ENCODE data around the gene RNF126.

The RNF126 gene

DNA sequence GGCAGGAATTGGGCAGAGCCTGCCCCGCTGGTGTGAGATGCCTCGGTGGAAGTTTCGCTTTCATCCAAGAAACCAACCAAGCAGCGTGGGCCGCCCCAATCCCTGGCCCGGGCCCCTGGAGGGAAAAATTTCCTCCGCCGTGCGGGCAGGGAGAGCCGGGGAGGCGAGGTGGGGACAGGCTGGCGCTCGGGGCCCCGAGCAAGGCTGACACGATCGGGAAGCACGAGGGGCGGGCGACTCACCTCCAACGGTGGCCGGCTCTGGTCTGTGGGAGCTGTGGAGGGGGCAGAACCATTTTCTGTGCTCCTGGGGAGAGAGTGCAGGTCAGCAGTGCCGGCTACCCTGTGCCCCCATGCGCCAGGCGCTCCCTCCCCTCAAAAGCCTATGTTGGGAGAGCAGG is 11.0 kb downstream of the RNF126 start:
- Histone ChIP-seq H3K27me3 (ENCODE audit: low read depth, low read length) (no peaks in the 10 kb centered on the region), H3K27ac (ENCODE audit: low read length) (no peak overlapping the region), H3K9ac (ENCODE audit: low read length) (no peak overlapping the region), H3K79me2 (ENCODE audit: low read length) (peaks cover 63% of the 10 kb centered on the region), H2AFZ (ENCODE audit: low read depth, low read length) (no peak overlapping the region), H4K20me1 (ENCODE audit: insufficient read depth, low read length) (peaks cover 59% of the 10 kb centered on the region), H3K4me1 (ENCODE audit: low read length) (no peaks in the 10 kb centered on the region), H3K4me3 (ENCODE audit: low read length) (no peak overlapping the region), H3K36me3 (replicated peaks; ENCODE audit: low read depth, low read length) (peaks cover 56% of the 10 kb centered on the region), H3K4me2 (ENCODE audit: low read length) (no peak overlapping the region), H3K9me3 (ENCODE audit: insufficient read depth, low read length) (no peaks in the 10 kb centered on the region)
- TF ChIP-seq, protein P1, sequence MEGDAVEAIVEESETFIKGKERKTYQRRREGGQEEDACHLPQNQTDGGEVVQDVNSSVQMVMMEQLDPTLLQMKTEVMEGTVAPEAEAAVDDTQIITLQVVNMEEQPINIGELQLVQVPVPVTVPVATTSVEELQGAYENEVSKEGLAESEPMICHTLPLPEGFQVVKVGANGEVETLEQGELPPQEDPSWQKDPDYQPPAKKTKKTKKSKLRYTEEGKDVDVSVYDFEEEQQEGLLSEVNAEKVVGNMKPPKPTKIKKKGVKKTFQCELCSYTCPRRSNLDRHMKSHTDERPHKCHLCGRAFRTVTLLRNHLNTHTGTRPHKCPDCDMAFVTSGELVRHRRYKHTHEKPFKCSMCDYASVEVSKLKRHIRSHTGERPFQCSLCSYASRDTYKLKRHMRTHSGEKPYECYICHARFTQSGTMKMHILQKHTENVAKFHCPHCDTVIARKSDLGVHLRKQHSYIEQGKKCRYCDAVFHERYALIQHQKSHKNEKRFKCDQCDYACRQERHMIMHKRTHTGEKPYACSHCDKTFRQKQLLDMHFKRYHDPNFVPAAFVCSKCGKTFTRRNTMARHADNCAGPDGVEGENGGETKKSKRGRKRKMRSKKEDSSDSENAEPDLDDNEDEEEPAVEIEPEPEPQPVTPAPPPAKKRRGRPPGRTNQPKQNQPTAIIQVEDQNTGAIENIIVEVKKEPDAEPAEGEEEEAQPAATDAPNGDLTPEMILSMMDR (IDR thresholded peaks at IDR 0.05; ENCODE audit: low read depth, low read length), result no peak
- no peak for TF ChIP-seq EZH2phosphoT487 (IDR thresholded peaks at IDR 0.05; ENCODE audit: low read depth)

DNA sequence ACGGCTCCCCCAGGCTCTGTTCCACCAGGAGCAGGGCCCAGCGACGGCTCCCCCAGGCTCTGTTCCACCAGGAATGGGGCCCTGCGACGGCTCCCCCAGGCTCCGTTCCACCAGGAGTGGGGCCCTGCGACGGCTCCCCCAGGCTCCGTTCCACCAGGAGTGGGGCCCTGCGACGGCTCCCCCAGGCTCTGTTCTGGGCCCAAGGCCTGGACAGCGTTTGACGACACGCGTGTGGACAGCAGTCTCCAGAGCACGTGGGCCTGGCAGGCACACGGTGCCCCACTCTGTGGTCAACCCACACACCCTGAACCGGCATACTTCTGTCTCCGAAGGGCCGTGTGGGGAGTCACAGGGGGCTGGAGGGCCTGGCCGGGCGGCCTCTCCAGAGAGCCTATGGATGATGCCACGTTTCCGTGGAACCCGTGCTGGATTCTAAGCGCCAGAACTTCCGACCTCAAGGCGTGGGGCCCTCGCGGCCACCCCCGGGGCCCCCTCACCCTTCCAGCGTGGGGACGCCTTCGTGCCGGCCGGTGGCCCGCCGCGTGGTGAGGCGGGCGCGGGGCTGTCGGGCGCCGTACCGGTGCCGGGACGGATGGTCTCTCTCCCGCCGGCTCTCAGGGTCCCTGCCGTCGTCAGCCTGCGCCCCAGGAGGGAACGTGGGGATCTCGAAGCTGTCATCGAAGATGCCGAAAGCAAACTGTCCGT is 11.7 kb downstream of the RNF126 start:
- TF ChIP-seq, protein P1 (IDR thresholded peaks at IDR 0.05; ENCODE audit: low read depth, low read length), result no peak
- Histone ChIP-seq H3K36me3 (replicated peaks; ENCODE audit: low read depth, low read length) (peaks cover 59% of the 10 kb centered on the region), H3K4me1 (ENCODE audit: low read length) (no peaks in the 10 kb centered on the region), H3K9me3 (ENCODE audit: insufficient read depth, low read length) (no peaks in the 10 kb centered on the region), H3K4me2 (ENCODE audit: low read length) (no peak overlapping the region), H3K79me2 (ENCODE audit: low read length) (peaks cover 56% of the 10 kb centered on the region), H2AFZ (ENCODE audit: low read depth, low read length) (no peak overlapping the region), H3K9ac (ENCODE audit: low read length) (no peak overlapping the region), H3K4me3 (ENCODE audit: low read length) (no peak overlapping the region), H4K20me1 (ENCODE audit: insufficient read depth, low read length) (peaks cover 52% of the 10 kb centered on the region), H3K27me3 (ENCODE audit: low read depth, low read length) (no peaks in the 10 kb centered on the region), H3K27ac (ENCODE audit: low read length) (no peak overlapping the region)

DNA sequence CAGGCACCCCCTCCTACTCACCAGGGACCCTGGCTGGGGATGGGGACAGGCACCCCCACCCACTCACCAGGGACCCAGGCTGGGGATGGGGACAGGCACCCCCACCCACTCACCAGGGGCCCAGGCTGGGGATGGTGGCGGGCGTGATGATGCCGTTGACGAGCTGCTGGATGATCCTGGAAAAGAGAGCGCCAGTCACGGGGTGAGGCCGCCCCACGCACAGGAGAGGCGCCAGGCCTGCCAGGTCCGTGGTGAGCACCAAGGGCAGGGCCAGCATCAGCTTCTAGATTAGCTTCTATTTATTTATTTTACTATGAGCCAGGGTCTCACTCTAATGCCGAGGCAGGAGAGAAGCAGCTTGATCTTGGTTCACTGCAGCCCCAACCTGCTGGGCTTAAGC is 12.9 kb downstream of the RNF126 start:
- H2AFZ ChIP-seq (ENCODE audit: low read depth, low read length), result no peak overlapping the region
- peaks cover 59% of the 10 kb centered on the region for H3K36me3 ChIP-seq (replicated peaks; ENCODE audit: low read depth, low read length)
- H3K27ac ChIP-seq (ENCODE audit: low read length), result no peak overlapping the region
- H3K4me2 ChIP-seq (ENCODE audit: low read length), result no peak overlapping the region
- peaks cover 44% of the 10 kb centered on the region for H3K79me2 ChIP-seq (ENCODE audit: low read length)
- TF ChIP-seq EZH2phosphoT487 (IDR thresholded peaks at IDR 0.05; ENCODE audit: low read depth), result no peak
- TF ChIP-seq, protein P1 (IDR thresholded peaks at IDR 0.05; ENCODE audit: low read depth, low read length), result no peak
- no peak overlapping the region for H3K9ac ChIP-seq (ENCODE audit: low read length)
- no peak overlapping the region for H3K4me3 ChIP-seq (ENCODE audit: low read length)
- peaks cover 41% of the 10 kb centered on the region for H4K20me1 ChIP-seq (ENCODE audit: insufficient read depth, low read length)
- H3K27me3 ChIP-seq (ENCODE audit: low read depth, low read length), result no peaks in the 10 kb centered on the region
- H3K9me3 ChIP-seq (ENCODE audit: insufficient read depth, low read length), result no peaks in the 10 kb centered on the region
- H3K4me1 ChIP-seq (ENCODE audit: low read length), result no peaks in the 10 kb centered on the region

DNA sequence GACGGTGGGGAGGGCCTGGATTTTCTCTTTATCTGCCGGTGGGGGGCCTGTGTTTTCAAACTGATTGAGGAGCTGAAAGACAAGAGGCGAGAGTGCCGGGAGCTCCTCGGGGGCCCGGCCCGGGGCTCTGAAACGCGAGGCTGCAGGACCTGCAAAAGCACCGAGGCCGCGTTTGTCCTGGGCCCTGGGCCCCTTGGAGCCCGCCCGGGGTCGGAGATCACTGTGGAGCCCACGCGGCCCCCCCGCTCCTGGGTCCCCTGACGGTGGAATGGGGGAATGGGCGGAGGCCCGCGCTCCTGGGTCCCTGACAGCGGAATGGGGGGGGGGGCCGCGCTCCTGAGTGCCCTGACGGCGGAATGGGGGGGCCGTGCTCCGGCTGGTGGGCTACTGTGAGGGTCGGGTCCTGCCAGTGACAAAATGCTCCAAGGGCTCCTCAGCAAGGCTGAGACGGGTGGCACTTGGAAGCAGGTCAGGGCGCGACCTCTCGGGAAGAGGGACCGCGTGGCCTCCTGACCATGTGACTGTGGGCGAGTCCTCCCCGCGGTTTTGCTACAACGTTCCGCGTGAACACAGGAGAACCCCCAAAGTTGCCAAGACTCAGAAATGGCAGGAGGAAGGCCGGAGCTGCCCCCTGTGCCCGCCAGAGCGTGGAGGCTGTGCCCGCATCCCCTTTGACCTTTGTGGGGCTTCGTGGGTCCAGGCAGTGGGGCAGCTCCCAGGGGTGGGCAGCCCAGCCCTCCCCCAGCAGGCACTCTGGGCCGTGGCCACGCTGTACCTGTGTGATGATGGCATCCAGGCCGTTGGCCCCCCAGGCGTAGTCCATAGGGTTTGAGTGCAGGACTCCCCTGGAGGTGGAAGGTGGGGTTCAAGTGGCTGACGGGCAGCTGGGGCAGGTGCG is 13.9 kb downstream of the RNF126 start:
- Histone ChIP-seq H3K36me3 (replicated peaks; ENCODE audit: low read depth, low read length) (peaks cover 65% of the 10 kb centered on the region), H3K4me2 (ENCODE audit: low read length) (no peak overlapping the region), H3K27me3 (ENCODE audit: low read depth, low read length) (no peaks in the 10 kb centered on the region), H3K27ac (ENCODE audit: low read length) (no peak overlapping the region), H3K79me2 (ENCODE audit: low read length) (peaks cover 35% of the 10 kb centered on the region), H3K4me3 (ENCODE audit: low read length) (no peak overlapping the region), H3K4me1 (ENCODE audit: low read length) (no peaks in the 10 kb centered on the region), H4K20me1 (ENCODE audit: insufficient read depth, low read length) (peaks cover 36% of the 10 kb centered on the region), H3K9me3 (ENCODE audit: insufficient read depth, low read length) (no peaks in the 10 kb centered on the region), H2AFZ (ENCODE audit: low read depth, low read length) (no peak overlapping the region), H3K9ac (ENCODE audit: low read length) (no peak overlapping the region)
- TF ChIP-seq, protein P1 (IDR thresholded peaks at IDR 0.05; ENCODE audit: low read depth, low read length), result no peak
- no peak for TF ChIP-seq EZH2phosphoT487 (IDR thresholded peaks at IDR 0.05; ENCODE audit: low read depth)
